T47D (cell line): ENCODE measurements around the gene FKBP14.
"Not testable (repeated sequence)": the region's sequence is repeated elsewhere in the genome, so short reads cannot be mapped to it uniquely, and the experiment has no call there.

Source experiments
- DNase-seq, 2 experiments: peaks; one replicate each; pipeline versions ENCODE4 v3.0.0 to v3.0.0-alpha.2; 2011 to 2012; ENCODE audit warnings: low read depth in 1 of 2, low spot score in 1 of 2
- JUND ChIP-seq: IDR thresholded peaks from 2 replicates; pipeline ENCODE4 v1.6.1; 2012; ENCODE audit warnings: low read depth
- in situ Hi-C: cut with HindIII; loops from 2 replicates; pipeline ENCODE4 v1.10.0; 2016; ENCODE audit warnings: low sequenced_read_pairs, low pct_unique_long_range_greater_than_20kb

FKBP14 gene

GRCh38 chr7:29977886-29978651, 48.4 kb downstream of the FKBP14 start:
- TF ChIP-seq JUND, result no peak
- in situ Hi-C loops, result no loop called here
- no peak for DNase-seq

- DNase-seq, result no peak
- no peak for TF ChIP-seq JUND
- in situ Hi-C loops, result no loop called here
Measured at GRCh38 chr7:29976673-29977415, 49.7 kb downstream of the FKBP14 start.

GRCh38 chr7:29976266-29976665, 50.2 kb downstream of the FKBP14 start:
- no peak for DNase-seq
- in situ Hi-C loops, result no loop called here
- no peak for TF ChIP-seq JUND

GRCh38 chr7:29975561-29975960, 50.9 kb downstream of the FKBP14 start:
- no peak for TF ChIP-seq JUND
- in situ Hi-C loops, result no loop called here
- DNase-seq, result no peak

- in situ Hi-C loops, result no loop called here
- TF ChIP-seq JUND, result no peak
Measured at GRCh38 chr7:29974286-29974685, 52.2 kb downstream of the FKBP14 start.

GRCh38 chr7:29972315-29972669, 54.2 kb downstream of the FKBP14 start:
- in situ Hi-C loops, result no loop called here
- TF ChIP-seq JUND, result no peak
- DNase-seq, result no peak

More at GRCh38 chr7:29974286-29974685, 52.2 kb downstream of the FKBP14 start:
- DNase-seq, result no peak

GRCh38 chr7:29971566-29972314, 54.8 kb downstream of the FKBP14 start:
- no peak for DNase-seq
- in situ Hi-C loops, result no loop called here
- TF ChIP-seq JUND, result no peak

GRCh38 chr7:29970158-29970557, 56.3 kb downstream of the FKBP14 start:
- no peak for TF ChIP-seq JUND
- in situ Hi-C loops, result no loop called here
- no peak for DNase-seq

GRCh38 chr7:29969738-29970137, 56.8 kb downstream of the FKBP14 start:
- DNase-seq, result no peak
- TF ChIP-seq JUND, result no peak
- in situ Hi-C loops, result no loop called here

GRCh38 chr7:29968683-29969395, 57.7 kb downstream of the FKBP14 start:
- in situ Hi-C loops, result no loop called here
- DNase-seq, result no peak
- TF ChIP-seq JUND, result no peak

- in situ Hi-C loops, result no loop called here
- DNase-seq, result no peak
- no peak for TF ChIP-seq JUND
Measured at GRCh38 chr7:29965030-29965429, 61.5 kb downstream of the FKBP14 start.

- in situ Hi-C loops, result no loop called here
- no peak for DNase-seq
- no peak for TF ChIP-seq JUND
Measured at GRCh38 chr7:29962035-29962434, 64.5 kb downstream of the FKBP14 start.

GRCh38 chr7:29961611-29962010, 64.9 kb downstream of the FKBP14 start:
- in situ Hi-C loops, DNase-seq: not testable (repeated sequence)
